ENCODE results near the gene TAOK3. TPM values are rescaled to one million over a fixed set of nuclear protein-coding genes. Genes with fewer than 3 reads are reported as not detected.

The TAOK3 gene
- total and polyA plus RNA-seq, 12 donors: 10.7 to 55.3 (median 29.8) TPM

DNA sequence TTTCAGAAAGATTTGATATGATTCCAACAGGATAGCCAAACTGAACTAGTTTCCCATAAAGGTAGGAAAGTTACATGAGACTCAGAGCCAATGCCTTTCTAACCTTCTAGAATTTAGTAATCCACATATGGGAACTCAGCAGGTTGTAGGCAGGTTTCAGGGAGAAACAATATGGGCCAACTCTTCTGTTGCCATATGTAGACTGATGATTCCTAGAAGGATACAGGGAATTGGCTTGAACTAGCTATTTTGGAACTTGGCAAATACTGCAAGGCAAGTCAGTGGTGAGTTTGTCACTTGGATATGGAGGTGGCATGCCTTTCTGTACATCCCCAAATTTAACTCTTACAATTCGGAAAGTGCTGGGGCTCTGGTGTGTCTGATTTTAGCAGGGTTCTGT, 19.1 kb upstream of the TAOK3 start:
- Histone ChIP-seq H3K9me3 (replicated peaks in 1 of 3) (no peaks in the 10 kb centered on the region), H3K27me3 (no peaks in the 10 kb centered on the region), H3K27ac (no peak overlapping the region), H3K4me3 (no peak overlapping the region), H3K4me1 (replicated peaks in 1 of 2) (no peaks in the 10 kb centered on the region), H3K36me3 (replicated peaks in 1 of 2) (peaks cover 0 to 77% of the 10 kb centered on the region in 2 donors)
- whole genome bisulfite sequencing, 4 donors: 90 to 100% (median 97%) methylated on average over 1 of the region's 1 CpG
- intact Hi-C loops (cut with DNase I): no loop called here
- DNase-seq: no peak
- TF ChIP-seq, protein P1, sequence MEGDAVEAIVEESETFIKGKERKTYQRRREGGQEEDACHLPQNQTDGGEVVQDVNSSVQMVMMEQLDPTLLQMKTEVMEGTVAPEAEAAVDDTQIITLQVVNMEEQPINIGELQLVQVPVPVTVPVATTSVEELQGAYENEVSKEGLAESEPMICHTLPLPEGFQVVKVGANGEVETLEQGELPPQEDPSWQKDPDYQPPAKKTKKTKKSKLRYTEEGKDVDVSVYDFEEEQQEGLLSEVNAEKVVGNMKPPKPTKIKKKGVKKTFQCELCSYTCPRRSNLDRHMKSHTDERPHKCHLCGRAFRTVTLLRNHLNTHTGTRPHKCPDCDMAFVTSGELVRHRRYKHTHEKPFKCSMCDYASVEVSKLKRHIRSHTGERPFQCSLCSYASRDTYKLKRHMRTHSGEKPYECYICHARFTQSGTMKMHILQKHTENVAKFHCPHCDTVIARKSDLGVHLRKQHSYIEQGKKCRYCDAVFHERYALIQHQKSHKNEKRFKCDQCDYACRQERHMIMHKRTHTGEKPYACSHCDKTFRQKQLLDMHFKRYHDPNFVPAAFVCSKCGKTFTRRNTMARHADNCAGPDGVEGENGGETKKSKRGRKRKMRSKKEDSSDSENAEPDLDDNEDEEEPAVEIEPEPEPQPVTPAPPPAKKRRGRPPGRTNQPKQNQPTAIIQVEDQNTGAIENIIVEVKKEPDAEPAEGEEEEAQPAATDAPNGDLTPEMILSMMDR (IDR thresholded peaks at IDR 0.05): no peak
- TF ChIP-seq POLR2A (IDR thresholded peaks at IDR 0.05): no peak

DNA sequence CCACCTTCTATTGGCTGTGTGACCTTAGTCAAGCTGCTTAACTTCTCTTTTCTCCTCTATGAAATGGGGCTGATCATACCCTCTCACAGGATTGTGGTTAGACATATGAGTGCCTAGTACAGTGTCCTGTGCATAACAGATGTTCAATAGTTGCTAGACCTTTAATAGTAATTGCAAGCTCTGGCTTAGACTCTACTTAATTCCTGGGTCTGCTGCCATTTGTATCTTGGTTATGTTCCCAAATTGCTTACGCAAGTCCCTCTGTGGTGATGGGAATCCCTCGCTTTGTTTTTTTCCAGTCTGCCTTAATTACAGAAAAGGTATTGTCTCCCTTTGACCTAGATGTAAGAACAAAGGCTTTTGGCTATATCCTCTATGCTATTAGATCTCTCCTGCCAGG, 18.7 kb upstream of the TAOK3 start:
- 79 to 89% (median 80%) methylated on average over 2 of the region's 2 CpGs for whole genome bisulfite sequencing, 4 donors
- DNase-seq: no peak
- Histone ChIP-seq H3K9me3 (replicated peaks in 1 of 3) (no peaks in the 10 kb centered on the region), H3K27me3 (no peaks in the 10 kb centered on the region), H3K36me3 (replicated peaks in 1 of 2) (peaks cover 0 to 77% of the 10 kb centered on the region in 2 donors), H3K4me3 (no peak overlapping the region), H3K27ac (no peak overlapping the region), H3K4me1 (replicated peaks in 1 of 2) (no peaks in the 10 kb centered on the region)
- TF ChIP-seq POLR2A (IDR thresholded peaks at IDR 0.05): no peak
- TF ChIP-seq, protein P1 (IDR thresholded peaks at IDR 0.05): no peak
- intact Hi-C loops (cut with DNase I): no loop called here

DNA sequence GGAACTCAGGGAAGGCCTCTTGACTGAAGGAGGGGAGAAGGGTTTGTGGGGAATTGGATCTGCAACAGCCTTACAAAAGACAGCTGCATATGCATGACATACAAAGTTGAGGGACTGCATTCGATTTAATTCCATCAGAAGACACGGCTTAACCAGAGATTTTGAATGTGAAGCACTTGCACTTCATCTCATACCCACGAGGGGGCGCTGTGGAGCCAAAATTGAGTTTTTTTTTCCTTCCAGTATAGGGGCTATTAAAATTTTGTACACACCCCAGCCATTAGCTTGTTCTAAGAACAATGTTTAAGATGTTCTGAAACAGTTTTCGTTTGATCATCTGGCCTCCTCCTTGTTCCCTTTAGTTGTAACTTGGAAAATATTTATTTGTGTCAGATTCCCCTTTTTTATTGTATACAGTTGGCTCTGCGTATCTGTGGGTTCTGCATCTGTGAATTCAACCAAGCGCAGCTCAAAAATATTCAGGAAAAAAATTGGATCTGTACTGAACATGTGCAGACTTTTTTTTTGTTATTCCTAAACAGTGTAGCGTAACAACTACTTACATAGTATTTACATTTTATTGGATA, 5.3 kb upstream of the TAOK3 start:
- H3K36me3 ChIP-seq (replicated peaks in 1 of 2): peaks cover 0 to 27% of the 10 kb centered on the region in 2 donors
- no peaks in the 10 kb centered on the region for H3K27me3 ChIP-seq
- peak overlapping the region in 1 of 4 donors; percentile 77 for H3K4me3 ChIP-seq
- 32 to 37% (median 35%) methylated on average over 8 of the region's 8 CpGs for WGBS, 4 donors
- peak overlapping the region in 3 of 5 donors; percentile 96 to 97 (median 96) for H3K27ac ChIP-seq
- DNase-seq: peak in 6 of 7 donors; percentile 38 to 88 (median 62)
- peaks cover 0 to 28% of the 10 kb centered on the region in 2 donors for H3K4me1 ChIP-seq (replicated peaks in 1 of 2)
- TF ChIP-seq, protein P1 (IDR thresholded peaks at IDR 0.05): peak; percentile 83 to 99 (median 93)
- TF ChIP-seq POLR2A (IDR thresholded peaks at IDR 0.05): no peak
- intact Hi-C loops (cut with DNase I): loop anchor here in 1 of 2 donors (5.0 to 10.0 kb wide), 2 partner anchors 196 to 503 kb away; no protein-coding TSS in a partner anchor
- H3K9me3 ChIP-seq (replicated peaks in 1 of 3): no peaks in the 10 kb centered on the region

DNA sequence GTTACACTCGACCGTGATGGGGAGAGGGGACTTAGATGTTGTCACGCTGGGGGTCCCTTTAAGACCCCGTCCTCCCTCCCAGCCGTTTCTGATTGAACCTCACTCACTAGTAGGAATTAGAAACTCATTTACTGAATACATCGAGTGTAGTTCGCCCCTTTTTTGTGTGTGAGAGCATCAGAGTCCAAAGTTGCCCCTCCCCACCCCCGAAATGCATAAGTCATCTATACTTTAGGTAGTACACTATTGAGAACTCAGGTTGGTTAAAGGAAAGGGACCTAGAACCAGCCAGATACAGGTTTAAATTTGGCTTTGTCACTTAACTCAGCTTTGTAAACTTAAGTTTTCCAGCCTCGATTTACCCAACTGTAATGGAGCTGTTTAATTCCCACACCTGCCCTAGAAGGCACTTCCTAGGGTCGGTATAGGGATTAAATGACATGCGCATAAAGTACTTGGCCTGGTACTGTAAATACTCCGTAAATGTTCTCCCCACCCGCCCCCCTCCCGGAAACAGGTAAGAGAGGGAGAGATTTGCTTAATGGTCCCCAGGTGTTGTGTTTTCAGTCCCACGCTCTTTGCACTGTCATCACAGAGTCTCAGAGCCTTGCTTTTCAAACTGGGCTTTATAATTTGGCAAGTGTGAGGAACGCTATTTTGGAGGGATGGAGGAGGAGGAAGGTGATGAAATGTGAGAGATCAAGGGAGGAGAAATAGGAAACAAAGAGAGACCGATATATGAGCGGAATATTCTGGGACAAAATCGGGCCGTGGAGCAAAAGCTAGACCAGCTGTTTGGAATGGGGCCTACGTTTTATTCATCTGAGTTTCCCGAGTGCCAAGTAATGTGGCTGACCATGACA, 4.5 kb upstream of the TAOK3 start:
- TF ChIP-seq, protein P1 (IDR thresholded peaks at IDR 0.05): no peak
- TF ChIP-seq POLR2A (IDR thresholded peaks at IDR 0.05): no peak
- Histone ChIP-seq H3K4me1 (replicated peaks in 1 of 2) (peaks cover 0 to 28% of the 10 kb centered on the region in 2 donors), H3K27me3 (no peaks in the 10 kb centered on the region), H3K27ac (peak overlapping the region in 3 of 5 donors; percentile 96 to 97 (median 96)), H3K36me3 (replicated peaks in 1 of 2) (peaks cover 0 to 25% of the 10 kb centered on the region in 2 donors), H3K4me3 (peak overlapping the region in 2 of 4 donors; percentile 77 to 98), H3K9me3 (replicated peaks in 1 of 3) (no peaks in the 10 kb centered on the region)
- 2 to 5% (median 3%) methylated on average over 17 to 22 of the region's 22 CpGs for WGBS, 4 donors
- intact Hi-C loops (cut with DNase I): loop anchor here in 1 of 2 donors (5.0 to 10.0 kb wide), 2 partner anchors 195 to 502 kb away; no protein-coding TSS in a partner anchor
- DNase-seq: peak in 1 of 7 donors; percentile 33
